ENCODE data around the gene RPS2.
A peak's percentile ranks its signal among the peaks of the same experiment; 100 is the strongest.

The RPS2 gene

DNA sequence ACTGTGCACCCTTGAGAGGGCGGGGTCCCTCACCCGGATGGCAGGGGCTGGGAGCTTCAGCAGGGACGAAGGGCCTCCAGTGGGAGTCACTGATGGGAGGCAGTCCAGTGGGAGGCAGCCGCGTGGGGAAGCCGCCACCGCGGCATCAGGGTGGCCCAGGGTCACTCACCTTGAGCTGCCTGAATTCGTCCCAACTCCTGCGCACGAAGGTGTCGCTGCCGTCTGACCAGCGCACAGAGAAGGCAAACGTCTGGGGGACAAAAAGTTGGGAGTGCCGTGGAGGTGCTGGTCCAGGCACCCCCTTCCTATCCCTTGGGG lies 16.1 kb upstream of the RPS2 start:
- no peak for DNase-seq

DNA sequence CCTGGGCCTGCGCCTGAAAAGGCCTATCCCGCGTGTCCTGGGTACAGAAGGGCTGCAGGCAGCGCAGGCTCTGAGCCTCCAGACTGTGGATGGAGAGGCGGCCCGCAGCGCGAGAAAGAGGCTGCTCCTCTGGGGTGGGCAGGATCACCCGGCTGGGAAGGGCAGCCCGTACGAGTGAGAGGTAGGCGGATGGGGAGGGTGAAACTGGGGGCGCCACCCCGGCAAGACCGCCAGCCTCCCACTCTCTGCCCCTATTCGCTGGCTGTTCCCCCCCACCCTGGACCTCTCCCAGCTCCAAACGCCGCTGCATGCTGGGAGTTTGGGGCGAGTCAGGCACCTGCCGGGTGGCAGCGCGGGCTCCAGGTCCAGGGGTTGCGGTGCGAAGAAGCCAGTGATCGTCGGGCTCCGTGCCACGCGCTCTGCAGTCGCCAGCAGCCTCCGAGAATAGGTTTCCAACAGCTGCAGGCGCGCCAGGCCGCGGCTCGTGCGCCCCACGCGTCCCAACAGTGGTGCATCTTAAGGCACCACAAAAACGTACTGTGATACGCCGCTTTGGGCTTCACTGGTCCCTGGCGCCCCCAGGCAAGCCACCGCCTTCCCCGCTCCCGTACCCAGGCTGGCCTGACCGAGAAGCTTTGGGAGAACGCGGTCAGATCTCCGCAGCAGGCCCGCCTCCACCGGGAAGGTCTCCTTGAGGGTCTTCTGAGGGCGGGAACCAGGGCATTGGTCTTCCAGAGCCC lies 15.6 kb upstream of the RPS2 start:
- DNase-seq = no peak

DNA sequence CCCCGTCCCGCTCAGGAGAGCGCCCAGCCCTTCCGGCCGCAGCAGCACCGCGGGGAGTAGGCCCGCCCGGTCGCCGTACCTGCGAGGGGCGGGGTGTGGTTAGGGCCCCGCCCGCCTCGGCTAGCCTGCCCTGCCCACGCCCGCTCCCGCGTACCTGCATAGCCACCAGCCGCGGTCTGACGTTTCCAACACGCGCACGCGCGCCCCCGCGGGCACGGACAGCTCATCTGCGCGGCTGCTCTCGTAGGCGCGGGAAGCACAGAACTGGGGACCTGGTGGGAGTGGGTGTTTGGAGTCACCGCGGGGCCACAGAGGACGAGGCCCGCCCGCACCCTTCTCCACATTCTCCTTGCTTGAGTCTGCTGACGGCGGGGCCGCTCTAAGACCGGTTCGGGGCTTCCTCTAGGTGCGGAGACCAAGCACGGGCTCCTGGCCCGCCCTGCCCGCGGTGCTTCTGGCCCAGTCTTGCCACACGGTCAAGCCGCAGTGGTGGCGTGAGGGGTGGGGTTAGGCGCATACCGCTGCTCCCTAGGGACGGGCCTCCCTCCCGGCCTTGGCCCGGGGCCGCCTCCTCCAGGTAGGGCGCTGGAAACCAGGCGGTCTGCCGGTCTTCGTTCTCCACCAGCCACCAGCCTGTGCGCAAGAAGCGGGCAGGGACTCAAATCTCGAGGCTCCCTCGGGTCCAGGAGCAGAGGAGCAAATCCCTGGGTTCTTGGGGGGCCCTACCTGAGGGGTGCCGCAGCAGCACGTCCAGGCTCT lies 14.8 kb upstream of the RPS2 start:
- no peak for DNase-seq

DNA sequence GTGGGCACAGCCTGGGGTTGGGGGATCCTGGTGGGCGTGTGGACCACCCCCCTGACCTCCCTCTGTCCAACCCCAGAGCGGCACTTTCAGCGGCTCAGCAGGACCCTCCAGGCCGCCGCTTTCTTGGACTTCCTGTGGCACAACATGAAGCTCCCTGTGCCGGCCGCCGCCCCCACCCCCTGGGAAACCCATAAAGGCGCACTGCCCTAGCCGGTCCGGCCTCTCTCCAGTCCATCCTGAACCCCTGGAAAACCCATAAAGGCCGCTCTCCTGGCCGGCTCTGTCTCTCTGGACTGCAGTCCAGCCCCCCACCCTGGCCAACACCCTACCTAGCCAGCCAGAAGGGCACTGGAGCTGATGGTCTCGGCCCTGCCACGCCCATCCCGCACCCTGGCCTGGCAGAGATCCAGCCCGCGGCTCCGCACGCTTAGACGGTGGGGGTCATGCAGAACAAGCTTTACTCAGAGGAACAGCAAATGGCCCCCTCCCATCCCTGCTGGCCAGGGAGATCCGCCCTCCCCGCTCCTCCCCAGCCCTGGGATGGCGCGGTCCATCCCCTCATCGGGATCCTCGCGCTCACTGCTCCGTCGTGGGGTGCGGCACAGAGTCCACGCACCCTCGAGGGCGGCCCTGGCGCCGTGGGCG lies 14.0 kb upstream of the RPS2 start:
- no peak for DNase-seq

DNA sequence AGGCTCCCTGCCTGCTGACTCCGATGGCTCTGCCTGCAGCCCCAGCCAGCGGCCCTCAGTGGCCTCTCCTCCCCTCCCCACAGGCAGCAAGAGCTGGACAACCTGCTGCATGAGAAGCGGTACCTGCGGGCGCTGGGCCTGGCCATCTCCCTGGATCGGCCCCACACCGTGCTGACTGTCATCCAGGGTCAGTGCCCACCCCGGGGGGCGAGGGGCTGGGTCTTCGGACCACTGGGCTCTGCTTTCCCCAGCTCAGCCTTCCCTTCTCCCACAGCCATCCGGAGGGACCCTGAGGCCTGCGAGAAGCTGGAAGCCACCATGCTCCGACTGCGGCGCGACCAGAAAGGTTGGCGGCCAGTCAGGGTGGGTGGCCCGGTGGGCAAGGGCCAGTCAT lies 13.2 kb upstream of the RPS2 start:
- no peak for DNase-seq

DNA sequence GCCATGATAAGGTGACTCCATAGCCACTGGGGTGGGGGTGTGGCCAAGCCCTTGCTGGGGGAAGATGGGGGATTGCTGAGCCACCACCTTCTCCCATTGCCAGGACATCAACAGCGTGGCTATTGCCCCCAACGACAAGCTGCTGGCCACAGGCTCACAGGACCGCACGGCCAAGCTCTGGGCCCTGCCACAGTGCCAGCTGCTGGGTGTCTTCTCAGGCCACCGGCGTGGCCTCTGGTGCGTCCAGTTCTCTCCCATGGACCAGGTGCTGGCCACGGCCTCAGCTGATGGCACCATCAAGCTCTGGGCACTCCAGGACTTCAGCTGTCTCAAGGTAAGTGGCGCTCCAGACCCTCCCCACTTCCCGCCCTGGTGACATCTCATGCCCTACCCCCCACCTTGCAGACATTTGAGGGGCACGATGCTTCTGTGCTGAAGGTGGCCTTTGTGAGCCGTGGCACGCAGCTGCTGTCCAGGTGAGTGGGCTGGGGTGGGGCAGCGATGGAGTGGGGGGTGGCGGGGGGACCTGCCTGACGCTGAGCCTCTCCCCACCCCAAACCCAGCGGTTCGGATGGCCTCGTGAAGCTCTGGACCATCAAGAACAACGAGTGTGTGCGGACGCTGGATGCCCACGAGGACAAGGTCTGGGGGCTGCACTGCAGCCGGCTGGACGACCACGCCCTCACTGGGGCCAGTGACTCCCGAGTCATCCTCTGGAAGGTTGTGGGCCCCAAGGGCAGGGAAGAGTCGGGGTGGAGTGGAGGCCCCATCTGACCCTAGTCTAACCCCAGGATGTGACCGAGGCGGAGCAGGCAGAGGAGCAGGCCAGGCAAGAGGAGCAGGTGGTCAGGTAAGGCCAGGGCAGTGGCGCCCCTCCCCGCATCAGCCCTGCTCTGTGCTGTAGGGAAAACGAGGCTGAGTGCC lies 12.6 kb upstream of the RPS2 start:
- DNase-seq = no peak

DNA sequence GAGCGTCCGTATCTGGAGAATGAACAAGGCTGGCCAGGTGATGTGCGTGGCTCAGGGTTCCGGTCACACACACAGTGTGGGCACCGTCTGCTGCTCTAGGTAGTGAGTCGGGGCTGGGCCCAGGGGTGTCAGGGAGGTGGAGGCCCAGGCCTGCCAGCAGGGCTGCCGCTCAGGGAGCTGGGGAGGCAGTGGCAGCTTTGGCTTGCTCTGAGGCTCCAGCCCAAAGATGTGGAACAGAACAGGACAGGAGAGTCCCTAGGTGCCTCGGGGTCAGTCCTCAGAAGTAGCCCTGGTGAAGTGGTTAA lies 11.5 kb upstream of the RPS2 start:
- DNase-seq = no peak

DNA sequence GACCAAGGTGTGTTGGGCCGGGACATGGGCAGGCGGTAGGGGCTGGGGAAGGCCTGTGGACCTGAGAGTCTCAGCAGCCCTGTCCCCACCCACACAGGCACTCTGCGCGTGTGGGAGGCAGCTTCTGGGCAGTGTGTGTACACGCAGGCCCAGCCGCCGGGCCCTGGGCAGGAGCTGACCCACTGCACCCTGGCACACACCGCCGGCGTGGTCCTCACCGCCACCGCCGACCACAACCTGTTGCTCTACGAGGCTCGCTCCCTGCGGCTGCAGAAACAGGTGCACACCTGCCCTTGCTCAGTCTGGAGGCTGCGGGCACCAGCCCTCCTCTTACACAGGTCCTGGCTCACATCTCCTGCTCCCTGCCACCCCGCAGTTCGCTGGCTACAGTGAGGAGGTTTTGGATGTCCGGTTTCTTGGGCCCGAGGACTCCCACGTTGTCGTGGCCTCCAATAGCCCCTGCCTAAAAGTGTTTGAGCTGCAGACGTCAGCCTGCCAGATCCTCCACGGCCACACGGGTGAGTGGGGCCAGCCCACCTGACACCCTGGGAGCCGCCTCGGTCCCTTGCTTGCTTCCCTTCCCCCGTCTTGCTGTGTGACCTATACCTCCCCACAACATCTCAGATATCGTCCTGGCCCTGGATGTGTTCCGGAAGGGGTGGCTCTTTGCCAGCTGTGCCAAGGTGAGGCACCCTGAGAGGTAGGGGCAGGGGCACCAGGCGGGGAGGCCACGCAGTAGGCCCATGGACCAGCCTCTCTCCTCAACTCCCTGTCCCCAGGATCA lies 11.0 kb upstream of the RPS2 start:
- DNase-seq = no peak

DNA sequence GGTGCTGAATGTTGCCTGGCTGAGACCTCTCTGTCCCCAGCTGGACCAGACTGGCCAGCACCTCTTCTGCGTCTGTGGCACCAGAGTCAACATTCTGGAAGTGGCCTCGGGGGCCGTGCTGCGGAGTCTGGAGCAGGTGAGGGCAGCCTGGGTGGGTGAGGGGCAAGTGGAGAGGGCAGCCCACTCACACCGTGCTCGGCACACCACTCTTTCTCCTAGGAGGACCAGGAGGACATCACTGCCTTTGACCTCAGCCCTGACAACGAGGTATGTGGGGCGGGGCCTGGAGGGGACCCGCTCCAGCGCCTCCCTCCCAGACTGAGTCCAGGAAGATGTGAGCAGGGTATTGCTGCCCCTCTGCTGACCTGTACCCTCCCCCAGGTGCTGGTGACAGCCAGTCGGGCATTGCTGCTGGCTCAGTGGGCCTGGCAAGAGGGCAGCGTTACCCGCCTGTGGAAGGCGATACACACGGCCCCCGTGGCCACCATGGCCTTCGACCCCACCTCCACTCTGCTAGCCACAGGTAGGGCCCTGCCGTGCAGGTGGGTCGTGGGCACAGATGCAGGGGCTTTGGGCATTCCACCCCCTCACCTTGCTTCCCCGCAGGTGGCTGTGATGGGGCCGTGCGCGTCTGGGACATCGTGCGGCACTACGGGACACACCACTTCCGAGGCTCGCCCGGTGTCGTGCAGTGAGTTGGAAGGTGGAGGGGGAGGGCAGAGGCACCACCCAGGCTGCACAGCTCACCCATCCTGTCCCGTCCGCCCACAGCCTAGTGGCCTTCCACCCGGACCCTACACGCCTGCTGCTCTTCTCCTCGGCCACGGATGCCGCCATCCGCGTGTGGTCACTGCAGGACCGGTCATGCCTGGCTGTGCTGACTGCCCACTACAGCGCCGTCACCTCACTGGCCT lies 9.8 kb upstream of the RPS2 start:
- DNase-seq = no peak

DNA sequence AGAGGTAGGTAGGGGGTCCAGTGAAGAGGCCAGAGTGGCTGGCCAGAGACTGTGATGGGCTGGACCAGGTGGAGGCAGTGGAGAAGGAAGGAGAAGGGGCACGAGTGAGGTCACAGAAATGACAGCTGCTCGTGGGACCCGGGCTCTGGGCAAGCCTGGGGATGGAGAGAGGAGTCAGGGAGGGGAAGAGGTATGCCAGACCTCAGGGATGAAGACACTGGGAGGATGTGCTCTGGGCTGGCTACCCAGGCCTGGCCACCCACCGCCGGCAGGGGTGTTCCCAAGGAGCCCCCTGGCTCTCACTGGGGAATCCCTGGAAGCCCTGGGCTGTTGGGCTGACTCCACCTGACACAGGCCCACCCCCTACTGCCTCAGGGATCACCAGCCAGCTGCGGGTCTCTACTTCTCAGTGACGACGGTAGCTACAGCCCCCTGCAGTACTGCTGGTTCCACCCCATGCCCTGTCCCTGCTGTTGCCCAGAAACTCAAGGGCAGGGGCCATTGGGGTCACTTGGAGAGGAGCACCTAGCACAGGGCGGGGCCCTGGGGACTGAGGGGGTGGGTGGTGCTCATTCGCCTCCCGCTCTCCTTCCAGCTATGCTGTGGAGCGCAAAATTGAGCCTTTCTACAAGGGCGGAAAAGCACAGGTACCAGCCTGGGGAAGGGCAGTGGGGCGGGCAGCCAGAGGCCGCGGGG lies 9.0 kb upstream of the RPS2 start:
- DNase-seq = no peak

DNA sequence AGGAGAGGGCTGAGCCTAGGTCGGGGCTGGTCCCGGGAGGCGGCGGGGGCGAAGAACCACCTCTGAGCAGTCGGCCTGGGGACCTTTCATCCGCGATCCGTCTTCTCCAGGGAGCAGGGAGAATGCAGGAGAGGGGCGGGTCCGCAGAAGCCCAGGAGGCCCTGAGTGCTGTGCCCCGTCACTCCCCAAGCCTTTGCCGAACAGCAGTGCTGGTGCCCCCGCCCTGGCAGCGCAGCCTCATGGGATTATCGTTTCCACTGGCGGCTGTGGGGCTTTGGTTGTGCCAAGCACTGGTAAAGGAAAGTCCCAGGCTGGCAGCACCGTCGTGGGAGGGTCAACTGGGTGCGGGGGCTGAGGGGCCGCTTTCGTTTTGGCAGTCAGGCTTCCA lies 7.9 kb upstream of the RPS2 start:
- no peak for DNase-seq

DNA sequence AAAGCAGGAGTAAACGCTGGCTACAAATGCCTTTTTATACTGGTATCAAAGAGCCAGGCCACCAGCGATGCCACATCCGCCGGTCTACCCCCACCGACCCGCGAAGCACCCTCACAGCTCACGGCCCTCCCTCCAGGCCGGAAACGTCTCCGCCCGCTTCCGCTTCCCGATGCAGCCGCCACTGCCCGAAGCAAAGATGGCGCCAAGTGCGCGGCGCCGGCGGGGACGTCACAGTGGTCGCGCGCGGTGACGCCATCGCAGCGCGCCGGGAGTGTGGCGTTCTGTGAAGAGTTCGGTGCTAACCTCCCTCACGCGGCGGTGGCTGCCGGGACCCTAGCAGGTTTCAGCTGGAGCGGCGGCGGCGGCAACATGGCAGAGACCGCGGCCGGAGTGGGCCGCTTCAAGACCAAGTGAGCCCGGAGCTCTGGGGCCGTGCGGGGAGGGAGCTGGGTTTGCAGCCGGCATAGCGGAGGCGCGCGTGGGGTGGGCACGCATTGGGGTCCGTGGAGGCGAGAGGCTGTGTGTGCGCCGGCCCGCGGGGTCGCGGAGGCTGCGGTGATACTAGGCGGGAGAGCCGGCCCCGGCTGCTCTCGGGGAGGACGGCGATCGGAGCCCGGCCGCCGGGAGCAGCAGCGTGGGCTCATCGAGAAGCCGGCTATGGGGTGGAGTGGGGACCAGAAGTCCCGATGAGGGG lies 7.3 kb upstream of the RPS2 start, which contains the start of gene TBL3:
Gene TBL3, plus strand, starts transcription at position 258 of the 694 bp plus-strand sequence. Its CDS starts 112 bp downstream, at position 370.
- peak; percentile 74 for DNase-seq

DNA sequence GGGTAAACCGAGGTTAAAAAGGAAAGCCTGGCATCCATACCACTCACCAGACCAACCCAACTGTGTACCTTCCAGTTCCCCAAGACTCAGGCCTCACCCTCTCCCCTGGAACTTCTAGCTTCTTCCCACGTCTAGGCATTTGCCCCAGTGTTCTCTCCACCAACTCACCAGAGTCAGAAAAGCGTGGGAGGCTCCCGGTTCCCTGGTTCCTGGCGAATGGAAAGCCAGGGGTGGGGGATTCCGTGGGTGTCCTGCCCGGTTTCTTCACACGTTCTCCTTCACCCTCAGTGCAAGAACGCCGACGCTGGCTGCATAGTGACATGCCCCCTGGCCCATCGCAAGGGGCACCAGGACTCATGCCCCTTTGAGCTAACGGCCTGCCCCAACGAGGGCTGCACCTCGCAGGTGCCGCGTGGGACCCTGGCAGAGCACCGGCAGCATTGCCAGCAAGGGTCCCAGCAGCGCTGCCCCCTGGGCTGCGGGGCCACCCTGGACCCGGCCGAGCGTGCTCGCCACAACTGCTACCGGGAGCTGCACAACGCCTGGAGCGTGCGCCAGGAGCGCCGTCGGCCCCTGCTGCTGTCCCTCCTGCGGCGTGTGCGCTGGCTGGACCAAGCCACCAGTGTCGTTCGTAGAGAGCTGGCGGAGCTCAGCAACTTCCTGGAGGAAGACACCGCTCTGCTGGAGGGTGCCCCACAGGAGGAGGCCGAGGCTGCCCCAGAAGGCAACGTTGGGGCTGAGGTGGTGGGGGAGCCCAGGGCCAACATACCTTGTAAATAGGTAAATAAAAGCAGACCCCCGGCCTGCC lies 3.7 kb upstream of the RPS2 start:
- DNase-seq = no peak

DNA sequence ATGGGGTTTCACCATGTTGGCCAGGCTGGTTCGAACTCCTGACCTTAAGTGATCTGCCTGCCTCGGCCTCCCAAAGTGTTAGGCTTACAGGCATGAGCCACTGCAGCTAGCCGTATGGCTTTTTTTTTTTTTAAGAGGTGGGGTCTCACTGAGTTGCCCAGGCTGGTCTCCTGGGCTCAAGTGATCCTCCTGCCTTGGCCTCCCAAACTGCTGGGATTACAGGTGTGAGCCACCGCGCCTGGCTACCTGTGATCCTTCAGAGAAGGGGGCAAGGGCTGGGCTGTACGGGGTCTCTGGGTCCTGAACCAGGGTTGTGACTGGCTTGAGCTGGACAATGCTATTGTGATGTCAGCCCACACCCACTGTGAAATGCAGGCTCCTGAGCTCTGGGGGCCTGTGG lies 1.8 kb upstream of the RPS2 start, which contains the start of gene RNF151:
Gene RNF151, plus strand, starts transcription at position 397 of the 400 bp plus-strand sequence. CDS start 26 bp downstream, outside the sequence.
- DNase-seq = no peak

DNA sequence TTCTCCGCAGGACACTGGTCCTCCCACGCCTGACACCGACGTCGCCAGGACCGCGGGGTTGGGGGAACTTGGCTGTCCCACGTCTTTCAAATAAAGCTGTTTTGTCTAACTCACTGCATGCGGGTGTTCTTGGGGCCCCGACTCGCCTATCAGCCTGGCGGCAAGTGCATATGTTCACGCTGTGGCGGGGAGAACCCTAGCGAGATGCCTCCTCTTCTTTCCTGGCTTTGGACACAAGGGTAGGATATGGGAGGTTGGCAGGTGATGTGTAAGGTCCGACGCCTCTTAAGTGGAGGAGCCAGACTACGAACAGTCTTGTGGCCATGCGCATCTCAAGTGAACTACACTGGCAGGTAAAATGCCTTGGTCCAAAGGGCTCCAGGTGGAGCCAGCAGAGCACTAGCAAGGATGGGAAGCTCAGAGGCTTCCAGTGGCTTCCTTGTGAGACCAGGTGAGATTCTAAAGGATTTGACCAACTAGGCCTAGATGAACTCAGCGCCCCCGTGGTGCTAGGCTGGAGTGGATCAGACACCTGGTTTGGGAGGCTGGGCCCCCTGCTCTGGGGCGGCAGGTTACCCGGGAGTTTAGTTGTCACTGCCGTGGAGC lies 873 bp upstream of the RPS2 start:
- no peak for DNase-seq

DNA sequence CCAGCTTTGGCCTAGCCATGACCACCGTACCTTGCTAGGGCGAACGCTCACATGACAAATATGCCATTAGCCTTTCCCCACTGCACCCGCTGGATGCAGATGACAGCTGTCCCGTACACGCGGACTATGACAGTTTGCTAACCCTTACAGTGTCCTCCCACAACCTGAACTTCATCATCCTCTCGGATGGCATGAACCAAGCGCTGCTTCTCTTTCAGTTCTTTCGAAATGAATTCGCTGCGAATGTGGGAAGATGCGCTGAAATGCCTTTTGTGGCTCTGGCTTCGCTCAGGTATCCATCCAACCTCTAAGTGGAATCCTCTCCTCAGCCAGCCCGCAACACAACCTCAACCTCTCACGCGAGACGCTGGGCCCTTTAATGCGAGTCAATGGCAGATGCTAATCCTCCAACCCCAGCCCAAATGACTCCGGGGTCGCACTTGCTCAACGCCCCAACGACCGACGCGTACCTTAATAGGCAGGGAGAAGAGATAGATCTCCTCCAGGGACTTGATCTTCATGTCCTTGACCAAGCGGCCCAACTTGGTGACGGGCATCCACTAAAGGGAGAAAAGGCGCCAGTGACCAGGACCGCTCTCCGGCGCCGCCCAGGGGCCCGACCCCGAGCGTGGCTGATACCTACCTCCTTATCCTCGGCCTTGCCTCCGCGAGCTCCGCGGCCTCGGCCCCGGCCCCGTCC lies 670 bp downstream of the RPS2 start:
- no peak for DNase-seq
